Measurements from ENCODE around the gene ATP10D.
"Not testable (repeated sequence)": the region's sequence is repeated elsewhere in the genome, so short reads cannot be mapped to it uniquely, and the experiment has no call there.

Gene ATP10D

DNA sequence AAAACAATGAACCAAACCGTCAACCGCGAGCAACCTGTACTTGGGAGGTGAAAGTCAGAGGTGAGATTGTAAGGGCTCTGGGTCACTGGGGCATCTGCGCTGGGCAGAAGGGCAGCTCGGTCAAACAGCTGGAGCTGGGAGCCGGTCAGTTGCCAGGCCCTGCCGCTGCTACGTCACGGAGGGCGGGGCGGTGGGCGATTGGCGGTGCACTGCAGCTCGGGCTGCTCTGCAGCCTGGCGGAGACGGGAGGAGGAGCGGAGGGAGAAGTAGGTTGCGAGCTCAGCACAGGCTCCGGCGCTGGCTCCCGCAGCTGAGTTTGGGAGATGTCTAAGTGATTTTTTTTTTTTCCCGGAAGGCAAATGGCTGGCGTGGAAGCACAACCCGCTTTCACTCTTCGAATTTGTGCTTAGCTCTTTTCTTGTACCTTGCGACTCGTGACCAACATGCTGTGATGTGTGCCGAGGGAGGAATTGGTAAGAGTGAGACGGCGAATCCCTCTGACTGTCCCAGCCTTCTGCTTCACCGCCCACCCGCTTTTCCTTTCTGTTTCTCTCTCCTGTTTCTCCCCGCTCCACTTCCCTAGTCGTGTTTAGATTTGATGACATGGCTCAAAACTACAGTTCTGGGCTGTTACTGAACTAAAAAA is at the start of gene ATP10D:
Gene ATP10D, plus strand, starts transcription at position 229 of the 646 bp plus-strand sequence. CDS start 27,266 bp downstream, outside the sequence.
- peak; percentile 90 for DNase-seq (ENCODE audit: low spot score)

- no peak for DNase-seq (ENCODE audit: low spot score)
These were observed 42.1 kb upstream of the ATP10D start for GRCh38 chr4:47442980-47443379.

DNA sequence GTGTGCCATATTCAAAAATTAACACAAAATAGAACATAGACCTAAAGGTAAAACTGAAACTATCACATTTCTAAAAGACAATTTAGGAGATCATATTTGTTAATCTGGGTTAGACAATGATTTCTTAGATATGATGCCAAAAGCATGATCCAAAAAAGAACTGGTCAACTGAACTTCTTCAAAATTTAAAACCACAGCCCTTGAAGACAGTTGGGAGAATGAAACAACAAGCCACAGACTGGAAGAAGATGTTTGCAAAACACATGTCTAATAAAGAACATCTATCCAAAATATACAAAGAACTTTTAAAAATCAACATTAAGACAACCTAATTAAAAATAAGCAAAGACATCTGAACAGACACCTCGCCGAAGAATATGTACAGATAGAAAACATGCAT is 41.0 kb upstream of the ATP10D start:
- no peak for DNase-seq (ENCODE audit: low spot score)

GRCh38 chr4:47451657-47452056 is 33.4 kb upstream of the ATP10D start:
- DNase-seq (ENCODE audit: low spot score), result no peak

DNA sequence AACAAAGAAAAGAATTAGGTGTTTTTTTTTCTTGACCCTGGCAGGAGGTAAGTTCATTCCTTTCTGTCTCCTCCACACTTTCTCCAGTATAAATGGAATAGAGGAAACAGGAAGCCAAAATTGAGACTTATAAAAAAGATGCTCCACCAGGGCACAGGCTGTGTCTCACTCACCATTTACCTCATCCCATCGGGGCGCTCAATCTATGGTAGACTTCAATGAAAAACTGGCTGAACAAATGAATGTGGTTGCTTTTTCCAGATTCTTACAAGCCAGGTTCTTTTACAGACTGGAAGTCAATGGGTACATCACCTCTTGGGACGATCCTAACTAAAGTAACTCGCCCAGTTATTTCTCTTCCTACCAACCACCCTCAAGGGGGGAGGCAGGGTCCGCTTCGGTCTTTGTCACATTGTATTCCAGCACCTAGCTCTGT is 22.3 kb upstream of the ATP10D start:
- DNase-seq (ENCODE audit: low spot score), result no peak

DNA sequence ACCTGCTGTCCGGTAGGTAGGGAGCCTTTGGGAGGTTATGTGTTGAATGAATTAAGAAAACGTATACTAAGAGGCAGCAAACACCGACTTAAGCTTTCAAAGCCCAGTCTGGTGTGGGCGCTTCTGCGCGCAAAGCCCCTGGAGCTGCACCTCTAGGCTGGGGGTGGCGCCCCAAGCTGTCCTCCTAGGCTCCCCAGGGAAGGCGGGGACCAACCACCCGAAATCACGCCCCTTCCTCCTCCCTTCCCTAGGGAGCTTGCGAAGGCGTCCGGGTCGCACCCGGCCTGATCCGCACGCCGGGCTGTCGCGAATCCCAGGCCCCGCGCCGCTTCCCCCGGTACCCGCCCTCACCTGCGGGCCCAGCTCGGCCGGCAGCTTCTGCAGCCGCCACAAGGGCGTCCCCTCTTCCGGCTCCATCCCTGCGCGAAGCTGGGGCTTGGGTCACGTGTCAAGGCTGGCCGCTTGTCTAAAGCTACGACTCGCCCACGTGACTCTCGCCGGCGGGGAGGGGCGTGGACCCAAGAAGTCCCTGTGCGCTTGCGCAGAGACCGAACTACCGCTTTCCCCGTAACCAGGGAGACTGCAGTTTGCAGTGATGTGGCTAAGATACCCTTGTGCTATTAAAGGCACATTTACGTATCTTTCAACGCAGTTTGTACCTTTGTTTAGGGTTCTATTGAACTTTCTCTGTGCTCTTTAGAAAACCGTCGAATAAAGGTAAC is 21.7 kb upstream of the ATP10D start, which contains the start of gene COMMD8:
Gene COMMD8, minus strand, starts transcription at position 468 of the 722 bp plus-strand sequence. Its CDS starts 51 bp downstream, at position 417.
- DNase-seq (ENCODE audit: low spot score), result peak; percentile 97

- DNase-seq (ENCODE audit: low spot score), result no peak
These were observed 20.1 kb upstream of the ATP10D start for GRCh38 chr4:47465004-47465403.

GRCh38 chr4:47466056-47466785 is 18.9 kb upstream of the ATP10D start:
- no peak for DNase-seq (ENCODE audit: low spot score)

DNA sequence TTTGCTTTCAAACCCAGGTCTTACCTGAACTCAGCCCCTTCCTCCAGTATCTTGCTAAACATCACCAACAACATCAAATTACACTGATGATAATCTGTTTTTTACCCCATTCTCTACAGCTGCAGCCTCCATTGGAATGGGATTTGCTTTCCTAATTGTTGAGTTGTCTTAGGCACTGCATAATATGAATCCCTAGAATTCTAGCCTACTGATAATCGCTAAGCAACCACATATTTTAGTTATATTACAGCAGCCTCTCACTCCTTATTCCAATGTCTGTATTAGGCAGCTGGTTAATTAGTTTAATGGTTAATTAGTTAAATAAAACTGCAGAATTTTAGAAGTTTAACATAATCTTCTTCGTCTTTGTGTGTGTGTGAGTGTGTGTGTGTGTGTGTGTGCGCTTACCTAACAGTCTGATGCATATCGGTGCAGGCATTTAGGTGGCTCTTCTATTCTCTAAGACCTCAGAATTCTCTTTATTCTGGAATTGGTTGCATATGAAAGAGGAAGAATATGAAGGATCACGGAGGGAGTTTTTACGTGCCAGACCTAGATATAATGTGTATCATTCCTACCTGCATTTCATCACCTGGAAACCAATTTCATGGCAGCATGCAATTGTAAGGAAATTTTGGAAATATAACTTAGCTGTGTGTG is 16.2 kb upstream of the ATP10D start:
- no peak for DNase-seq (ENCODE audit: low spot score)

DNA sequence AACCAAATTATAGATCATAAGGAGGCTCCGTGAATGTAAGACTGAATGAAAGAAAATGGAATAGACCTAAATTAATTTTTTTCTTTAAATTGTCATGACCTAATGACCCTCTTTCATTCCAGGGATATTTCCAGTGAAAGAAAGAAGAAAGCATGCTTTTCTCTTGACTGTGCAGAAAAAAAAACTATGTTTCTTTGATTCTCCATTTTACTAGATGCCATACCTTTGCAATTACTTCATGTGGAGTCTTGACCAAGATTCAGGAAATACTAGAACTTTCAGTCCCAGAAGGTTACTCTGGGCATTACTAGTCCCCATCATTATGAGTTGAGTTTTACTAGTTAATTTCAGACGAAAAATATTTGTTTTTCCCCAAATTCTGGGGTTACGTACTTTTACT is 15.1 kb upstream of the ATP10D start:
- DNase-seq (ENCODE audit: low spot score), result no peak

GRCh38 chr4:47471064-47471463 is 14.0 kb upstream of the ATP10D start:
- DNase-seq (ENCODE audit: low spot score), result no peak

DNA sequence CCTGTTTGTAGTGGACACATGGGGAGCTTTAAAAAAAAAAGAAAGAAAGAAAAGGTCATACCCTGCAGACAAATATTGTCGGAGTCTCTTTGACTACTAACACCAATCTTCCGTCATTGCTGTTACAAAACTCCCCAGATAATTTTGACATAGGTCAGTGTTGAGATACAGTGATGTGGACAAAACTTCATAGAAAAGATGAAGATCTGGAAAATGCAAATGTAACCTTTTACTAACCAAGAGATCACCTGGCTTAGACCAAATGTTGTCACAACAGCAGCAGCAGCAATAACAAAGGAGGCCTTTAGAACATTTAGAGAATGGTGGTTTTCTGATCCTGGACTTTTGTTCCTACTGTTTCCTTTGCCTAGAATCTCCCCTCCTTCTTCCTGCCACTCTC is 13.5 kb upstream of the ATP10D start:
- DNase-seq (ENCODE audit: low spot score), result no peak

DNA sequence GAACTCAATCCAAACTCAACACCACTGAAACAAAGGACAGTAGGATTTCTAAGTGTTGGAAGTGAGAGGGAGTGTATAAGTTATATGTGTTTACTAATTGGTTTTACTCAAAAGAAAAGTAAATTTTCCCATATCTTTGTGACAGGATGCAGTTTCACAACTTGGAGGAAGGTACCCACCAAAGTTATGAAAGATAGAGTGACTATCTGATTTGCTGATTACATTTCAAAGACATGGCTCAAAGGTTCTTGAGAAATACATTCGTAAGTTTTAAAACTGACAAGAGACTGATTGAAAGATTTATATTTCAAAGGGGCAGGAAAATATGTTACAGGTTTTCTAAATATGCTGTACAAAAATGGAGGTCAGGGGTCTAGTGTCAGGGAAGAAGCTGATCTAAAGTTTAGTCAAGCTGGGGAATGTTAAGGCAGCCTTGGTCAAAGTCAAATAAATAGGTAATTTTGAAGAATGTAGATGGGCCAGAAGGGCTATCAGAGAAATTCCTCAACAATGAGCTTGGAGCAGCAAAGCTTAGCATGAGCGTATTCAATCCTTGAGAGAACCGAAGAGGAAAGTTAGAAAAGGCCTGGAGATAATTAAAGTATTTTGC is 11.8 kb upstream of the ATP10D start:
- DNase-seq (ENCODE audit: low spot score), result no peak

GRCh38 chr4:47474799-47475198 is 10.3 kb upstream of the ATP10D start:
- DNase-seq (ENCODE audit: low spot score), result no peak

- DNase-seq (ENCODE audit: low spot score), result no peak
These were observed 9.7 kb upstream of the ATP10D start for GRCh38 chr4:47475411-47475810.

- no peak for DNase-seq (ENCODE audit: low spot score)
These were observed 6.3 kb upstream of the ATP10D start for GRCh38 chr4:47478804-47479203.

GRCh38 chr4:47482326-47482725 is 2.7 kb upstream of the ATP10D start:
- no peak for DNase-seq (ENCODE audit: low spot score)

GRCh38 chr4:47483745-47484144 is 1.3 kb upstream of the ATP10D start:
- DNase-seq (ENCODE audit: low spot score), result no peak

DNA sequence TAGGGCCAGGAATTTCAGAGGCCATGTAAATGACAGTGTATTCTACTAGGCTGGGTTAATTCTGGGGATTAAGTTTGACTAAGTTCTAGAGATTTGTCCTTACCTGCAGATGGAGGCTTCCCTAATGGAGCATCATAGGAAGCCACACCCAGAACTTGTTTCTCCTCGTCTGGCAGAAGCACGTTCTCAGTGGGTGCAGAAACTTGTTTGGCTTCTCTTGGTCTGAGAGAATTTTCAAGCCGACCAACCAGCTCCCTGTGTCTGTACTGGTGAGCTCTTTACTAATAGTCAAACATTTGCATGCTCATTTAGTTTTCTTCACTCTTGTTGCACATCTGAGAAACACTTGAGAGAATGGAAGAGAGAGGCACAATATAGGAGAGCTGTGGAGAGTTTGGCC is 907 bp upstream of the ATP10D start:
- DNase-seq (ENCODE audit: low spot score), result no peak

GRCh38 chr4:47485768-47486167 is 693 bp downstream of the ATP10D start:
- DNase-seq (ENCODE audit: low spot score), result no peak

DNA sequence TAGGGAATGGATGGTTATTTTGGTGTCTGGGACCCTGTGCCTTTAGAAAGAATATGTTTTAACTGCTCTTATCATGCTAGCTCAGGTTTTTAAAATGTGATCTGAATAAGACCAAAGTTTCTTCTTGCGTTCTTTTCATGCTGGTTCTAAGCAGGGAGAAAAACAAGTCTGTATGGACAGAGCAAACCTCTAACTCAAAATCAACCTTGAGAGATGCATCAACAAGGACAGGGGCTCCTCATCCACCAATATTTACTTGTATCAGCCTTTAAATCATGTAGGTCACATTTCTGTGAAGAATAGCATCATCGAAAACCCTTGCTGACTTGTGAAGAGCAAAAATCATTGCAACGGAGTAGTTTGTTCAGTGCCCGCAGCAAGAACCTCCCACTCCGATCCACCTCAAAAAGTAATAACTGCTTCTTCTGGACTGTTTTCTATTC is 1.2 kb downstream of the ATP10D start:
- DNase-seq (ENCODE audit: low spot score), result no peak

- not testable (repeated sequence) for DNase-seq (ENCODE audit: low spot score)
These were observed 1.7 kb downstream of the ATP10D start for GRCh38 chr4:47486727-47487126.

Measured in D341Med (cell line).